Testis (tissue), 2 donors: ENCODE data around the gene PISD.
"Not testable (repeated sequence)": the region's sequence is repeated elsewhere in the genome, so short reads cannot be mapped to it uniquely, and the experiment has no call there.

Experiments
- POLR2A ChIP-seq: fragments of 450-650 bp; IDR thresholded peaks from one replicate; pipeline ENCODE4 v1.6.1; 2017; ENCODE audit warnings: antibody characterized with exemption, mild to moderate bottlenecking, moderate library complexity
- TF ChIP-seq, protein P1 (sequence below), 3 experiments: fragments of 450-650 bp in 2 of 3; fragments of 200-600 bp in 1 of 3; sonication (generic) in 1 of 3; IDR thresholded peaks; one replicate each; pipeline ENCODE4 v1.5.1; 2016 to 2019; ENCODE audit warnings: antibody characterized with exemption in 3 of 3, mild to moderate bottlenecking in 2 of 3, moderate library complexity in 1 of 3

- TF ChIP-seq, protein P1, sequence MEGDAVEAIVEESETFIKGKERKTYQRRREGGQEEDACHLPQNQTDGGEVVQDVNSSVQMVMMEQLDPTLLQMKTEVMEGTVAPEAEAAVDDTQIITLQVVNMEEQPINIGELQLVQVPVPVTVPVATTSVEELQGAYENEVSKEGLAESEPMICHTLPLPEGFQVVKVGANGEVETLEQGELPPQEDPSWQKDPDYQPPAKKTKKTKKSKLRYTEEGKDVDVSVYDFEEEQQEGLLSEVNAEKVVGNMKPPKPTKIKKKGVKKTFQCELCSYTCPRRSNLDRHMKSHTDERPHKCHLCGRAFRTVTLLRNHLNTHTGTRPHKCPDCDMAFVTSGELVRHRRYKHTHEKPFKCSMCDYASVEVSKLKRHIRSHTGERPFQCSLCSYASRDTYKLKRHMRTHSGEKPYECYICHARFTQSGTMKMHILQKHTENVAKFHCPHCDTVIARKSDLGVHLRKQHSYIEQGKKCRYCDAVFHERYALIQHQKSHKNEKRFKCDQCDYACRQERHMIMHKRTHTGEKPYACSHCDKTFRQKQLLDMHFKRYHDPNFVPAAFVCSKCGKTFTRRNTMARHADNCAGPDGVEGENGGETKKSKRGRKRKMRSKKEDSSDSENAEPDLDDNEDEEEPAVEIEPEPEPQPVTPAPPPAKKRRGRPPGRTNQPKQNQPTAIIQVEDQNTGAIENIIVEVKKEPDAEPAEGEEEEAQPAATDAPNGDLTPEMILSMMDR (IDR thresholded peaks at IDR 0.05) = not testable (repeated sequence)
- TF ChIP-seq POLR2A = not testable (repeated sequence)
Measured at GRCh38 chr22:31674219-31674618, 12.2 kb upstream of the PISD start.
